ENCODE data around the gene FGD5. TPM values are rescaled to one million over a fixed set of nuclear protein-coding genes. Genes with fewer than 3 reads are reported as not detected.

The FGD5 gene
- total and polyA plus RNA-seq, 2 donors (not counting 1 experiment from before 2014, with no cell fraction given) = 0.03 to 0.50 TPM

GRCh38 chr3:14852717-14853116 lies 34.0 kb downstream of the FGD5 start:
- Histone ChIP-seq H3K4me3 (replicated peaks in 1 of 4; ENCODE audit: control extremely low read depth in 1 of 4, insufficient read depth in 1 of 4, low read depth in 3 of 4, low read length in 4 of 4) (no peak overlapping the region), H3K27me3 (ENCODE audit: control insufficient read depth, insufficient read depth, low read length) (no peaks in the 10 kb centered on the region), H3K4me2 (ENCODE audit: extremely low read depth, insufficient read depth, low read length) (no peak overlapping the region), H3K9ac (ENCODE audit: insufficient read depth, low read length) (no peak overlapping the region), H2AFZ (ENCODE audit: low read length) (no peak overlapping the region), H4K20me1 (ENCODE audit: control insufficient read depth, extremely low read depth, insufficient read depth, low read length) (no peaks in the 10 kb centered on the region), H3K36me3 (ENCODE audit: control insufficient read depth, insufficient read depth, low read length) (no peaks in the 10 kb centered on the region), H3K27ac (ENCODE audit: insufficient read depth, low read length) (no peak overlapping the region), H3K4me1 (ENCODE audit: control insufficient read depth, extremely low read depth, insufficient read depth, low read length) (no peaks in the 10 kb centered on the region), H3K9me3 (ENCODE audit: control insufficient read depth, insufficient read depth, low read depth, low read length) (no peaks in the 10 kb centered on the region), H3K79me2 (ENCODE audit: control insufficient read depth, insufficient read depth, low read length) (no peaks in the 10 kb centered on the region)
- TF ChIP-seq, protein P1, sequence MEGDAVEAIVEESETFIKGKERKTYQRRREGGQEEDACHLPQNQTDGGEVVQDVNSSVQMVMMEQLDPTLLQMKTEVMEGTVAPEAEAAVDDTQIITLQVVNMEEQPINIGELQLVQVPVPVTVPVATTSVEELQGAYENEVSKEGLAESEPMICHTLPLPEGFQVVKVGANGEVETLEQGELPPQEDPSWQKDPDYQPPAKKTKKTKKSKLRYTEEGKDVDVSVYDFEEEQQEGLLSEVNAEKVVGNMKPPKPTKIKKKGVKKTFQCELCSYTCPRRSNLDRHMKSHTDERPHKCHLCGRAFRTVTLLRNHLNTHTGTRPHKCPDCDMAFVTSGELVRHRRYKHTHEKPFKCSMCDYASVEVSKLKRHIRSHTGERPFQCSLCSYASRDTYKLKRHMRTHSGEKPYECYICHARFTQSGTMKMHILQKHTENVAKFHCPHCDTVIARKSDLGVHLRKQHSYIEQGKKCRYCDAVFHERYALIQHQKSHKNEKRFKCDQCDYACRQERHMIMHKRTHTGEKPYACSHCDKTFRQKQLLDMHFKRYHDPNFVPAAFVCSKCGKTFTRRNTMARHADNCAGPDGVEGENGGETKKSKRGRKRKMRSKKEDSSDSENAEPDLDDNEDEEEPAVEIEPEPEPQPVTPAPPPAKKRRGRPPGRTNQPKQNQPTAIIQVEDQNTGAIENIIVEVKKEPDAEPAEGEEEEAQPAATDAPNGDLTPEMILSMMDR (conservative IDR thresholded peaks at IDR 0.05 in 1 of 2, IDR thresholded peaks at IDR 0.05 in 1 of 2; ENCODE audit: low read depth in 1 of 2, low read length in 2 of 2) = no peak
- TF ChIP-seq EZH2 (IDR thresholded peaks at IDR 0.05; ENCODE audit: low read length, missing control alignments) = no peak
- DNase-seq (ENCODE audit: low read depth in 2 of 2) = no peak

GRCh38 chr3:14853271-14853951 lies 34.6 kb downstream of the FGD5 start:
- Histone ChIP-seq H3K27me3 (ENCODE audit: control insufficient read depth, insufficient read depth, low read length) (no peaks in the 10 kb centered on the region), H3K27ac (ENCODE audit: insufficient read depth, low read length) (no peak overlapping the region)
- no peak for TF ChIP-seq EZH2 (IDR thresholded peaks at IDR 0.05; ENCODE audit: low read length, missing control alignments)
- TF ChIP-seq, protein P1 (conservative IDR thresholded peaks at IDR 0.05 in 1 of 2, IDR thresholded peaks at IDR 0.05 in 1 of 2; ENCODE audit: low read depth in 1 of 2, low read length in 2 of 2) = no peak

DNA sequence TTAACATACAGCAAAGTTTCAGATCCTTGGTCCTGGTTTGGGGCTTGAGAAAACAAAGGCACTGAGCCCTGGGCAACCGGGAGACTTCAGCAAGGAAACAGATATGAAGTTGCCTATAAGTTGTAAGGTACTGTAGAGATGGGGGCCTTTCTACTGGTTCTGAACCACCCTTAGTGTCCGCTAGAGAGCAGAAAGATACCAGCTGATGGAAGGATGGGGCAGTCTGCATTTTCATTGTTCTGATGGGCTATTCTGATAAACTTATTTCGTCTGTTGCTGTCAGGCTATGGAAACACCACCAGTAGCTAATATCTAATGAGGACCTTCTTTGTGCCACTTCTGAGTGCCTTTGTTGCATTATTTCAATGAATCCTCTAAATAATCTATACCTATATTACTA lies 38.7 kb downstream of the FGD5 start:
- Histone ChIP-seq H3K4me3 (replicated peaks in 1 of 4; ENCODE audit: control extremely low read depth in 1 of 4, insufficient read depth in 1 of 4, low read depth in 3 of 4, low read length in 4 of 4) (no peak overlapping the region), H3K4me2 (ENCODE audit: extremely low read depth, insufficient read depth, low read length) (no peak overlapping the region), H2AFZ (ENCODE audit: low read length) (no peak overlapping the region), H3K79me2 (ENCODE audit: control insufficient read depth, insufficient read depth, low read length) (no peaks in the 10 kb centered on the region), H3K27ac (ENCODE audit: insufficient read depth, low read length) (no peak overlapping the region), H3K27me3 (ENCODE audit: control insufficient read depth, insufficient read depth, low read length) (no peaks in the 10 kb centered on the region), H3K9ac (ENCODE audit: insufficient read depth, low read length) (no peak overlapping the region), H3K36me3 (ENCODE audit: control insufficient read depth, insufficient read depth, low read length) (no peaks in the 10 kb centered on the region), H4K20me1 (ENCODE audit: control insufficient read depth, extremely low read depth, insufficient read depth, low read length) (no peaks in the 10 kb centered on the region), H3K9me3 (ENCODE audit: control insufficient read depth, insufficient read depth, low read depth, low read length) (no peaks in the 10 kb centered on the region), H3K4me1 (ENCODE audit: control insufficient read depth, extremely low read depth, insufficient read depth, low read length) (no peaks in the 10 kb centered on the region)
- no peak for DNase-seq (ENCODE audit: low read depth in 2 of 2)
- TF ChIP-seq, protein P1 (conservative IDR thresholded peaks at IDR 0.05 in 1 of 2, IDR thresholded peaks at IDR 0.05 in 1 of 2; ENCODE audit: low read depth in 1 of 2, low read length in 2 of 2) = no peak
- no peak for TF ChIP-seq EZH2 (IDR thresholded peaks at IDR 0.05; ENCODE audit: low read length, missing control alignments)

More at GRCh38 chr3:14853271-14853951, 34.6 kb downstream of the FGD5 start:
- Histone ChIP-seq H4K20me1 (ENCODE audit: control insufficient read depth, extremely low read depth, insufficient read depth, low read length) (no peaks in the 10 kb centered on the region), H3K79me2 (ENCODE audit: control insufficient read depth, insufficient read depth, low read length) (no peaks in the 10 kb centered on the region), H3K4me3 (replicated peaks in 1 of 4; ENCODE audit: control extremely low read depth in 1 of 4, insufficient read depth in 1 of 4, low read depth in 3 of 4, low read length in 4 of 4) (no peak overlapping the region), H3K4me1 (ENCODE audit: control insufficient read depth, extremely low read depth, insufficient read depth, low read length) (no peaks in the 10 kb centered on the region), H2AFZ (ENCODE audit: low read length) (no peak overlapping the region), H3K36me3 (ENCODE audit: control insufficient read depth, insufficient read depth, low read length) (no peaks in the 10 kb centered on the region), H3K4me2 (ENCODE audit: extremely low read depth, insufficient read depth, low read length) (no peak overlapping the region), H3K9me3 (ENCODE audit: control insufficient read depth, insufficient read depth, low read depth, low read length) (no peaks in the 10 kb centered on the region), H3K9ac (ENCODE audit: insufficient read depth, low read length) (no peak overlapping the region)
- no peak for DNase-seq (ENCODE audit: low read depth in 2 of 2)
